ENCODE measurements around the gene SLC9A9.

The SLC9A9 gene

GRCh38 chr3:143471705-143472104, 376.6 kb downstream of the SLC9A9 start:
- no peak overlapping the region for H3K4me3 ChIP-seq (ENCODE audit: low read depth, low read length)
- DNase-seq (ENCODE audit: low read depth) = no peak
- TF ChIP-seq, protein P1, sequence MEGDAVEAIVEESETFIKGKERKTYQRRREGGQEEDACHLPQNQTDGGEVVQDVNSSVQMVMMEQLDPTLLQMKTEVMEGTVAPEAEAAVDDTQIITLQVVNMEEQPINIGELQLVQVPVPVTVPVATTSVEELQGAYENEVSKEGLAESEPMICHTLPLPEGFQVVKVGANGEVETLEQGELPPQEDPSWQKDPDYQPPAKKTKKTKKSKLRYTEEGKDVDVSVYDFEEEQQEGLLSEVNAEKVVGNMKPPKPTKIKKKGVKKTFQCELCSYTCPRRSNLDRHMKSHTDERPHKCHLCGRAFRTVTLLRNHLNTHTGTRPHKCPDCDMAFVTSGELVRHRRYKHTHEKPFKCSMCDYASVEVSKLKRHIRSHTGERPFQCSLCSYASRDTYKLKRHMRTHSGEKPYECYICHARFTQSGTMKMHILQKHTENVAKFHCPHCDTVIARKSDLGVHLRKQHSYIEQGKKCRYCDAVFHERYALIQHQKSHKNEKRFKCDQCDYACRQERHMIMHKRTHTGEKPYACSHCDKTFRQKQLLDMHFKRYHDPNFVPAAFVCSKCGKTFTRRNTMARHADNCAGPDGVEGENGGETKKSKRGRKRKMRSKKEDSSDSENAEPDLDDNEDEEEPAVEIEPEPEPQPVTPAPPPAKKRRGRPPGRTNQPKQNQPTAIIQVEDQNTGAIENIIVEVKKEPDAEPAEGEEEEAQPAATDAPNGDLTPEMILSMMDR (IDR thresholded peaks at IDR 0.05; ENCODE audit: control insufficient read depth, extremely low read depth, insufficient read depth) = no peak

DNA sequence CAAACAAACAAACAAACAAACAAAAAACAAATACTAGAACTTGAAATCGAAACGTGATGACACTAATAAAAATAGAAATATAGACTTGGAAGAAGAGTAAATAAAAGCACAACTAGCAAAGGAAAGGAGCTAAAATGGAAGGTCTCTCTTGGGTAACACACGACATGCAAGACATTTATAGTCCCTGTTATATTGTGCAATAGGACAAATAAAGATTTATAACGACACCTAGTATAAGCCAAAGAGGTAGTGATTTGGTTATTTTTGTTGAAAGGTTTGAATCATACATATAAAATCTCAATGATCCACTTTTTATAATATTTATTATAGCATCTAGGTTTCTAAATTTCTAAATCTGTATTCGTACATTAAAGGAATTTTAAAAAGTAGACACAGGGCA, 379.1 kb downstream of the SLC9A9 start:
- no peak overlapping the region for H3K4me3 ChIP-seq (ENCODE audit: low read depth, low read length)
- TF ChIP-seq, protein P1 (IDR thresholded peaks at IDR 0.05; ENCODE audit: control insufficient read depth, extremely low read depth, insufficient read depth) = no peak
- DNase-seq (ENCODE audit: low read depth) = no peak

DNA sequence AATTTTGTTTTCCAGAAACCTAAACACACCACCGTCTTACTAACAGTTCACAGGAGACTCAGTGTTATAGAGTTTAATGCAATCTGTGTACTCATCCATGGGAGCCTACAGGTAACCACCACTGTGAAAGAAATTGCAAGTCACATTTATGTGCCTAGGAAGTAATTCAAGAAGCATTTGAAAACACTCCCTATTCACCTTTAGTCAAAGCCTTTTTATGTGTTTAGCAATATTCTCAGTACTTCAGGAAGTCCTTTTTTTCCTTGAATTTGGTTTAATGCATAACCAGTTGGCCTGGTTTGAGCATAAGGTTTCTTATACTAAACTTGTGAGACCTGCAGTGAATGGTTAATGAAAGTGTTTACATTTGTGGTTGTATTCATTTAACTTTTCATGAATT, 382.6 kb downstream of the SLC9A9 start:
- H3K4me3 ChIP-seq (ENCODE audit: low read depth, low read length) = no peak overlapping the region
- no peak for DNase-seq (ENCODE audit: low read depth)
- TF ChIP-seq, protein P1 (IDR thresholded peaks at IDR 0.05; ENCODE audit: control insufficient read depth, extremely low read depth, insufficient read depth) = no peak

GRCh38 chr3:143464850-143465249, 383.4 kb downstream of the SLC9A9 start:
- DNase-seq (ENCODE audit: low read depth) = no peak
- TF ChIP-seq, protein P1 (IDR thresholded peaks at IDR 0.05; ENCODE audit: control insufficient read depth, extremely low read depth, insufficient read depth) = no peak
- no peak overlapping the region for H3K4me3 ChIP-seq (ENCODE audit: low read depth, low read length)

GRCh38 chr3:143455480-143455879, 392.8 kb downstream of the SLC9A9 start:
- TF ChIP-seq, protein P1 (IDR thresholded peaks at IDR 0.05; ENCODE audit: control insufficient read depth, extremely low read depth, insufficient read depth) = no peak
- H3K4me3 ChIP-seq (ENCODE audit: low read depth, low read length) = no peak overlapping the region
- DNase-seq (ENCODE audit: low read depth) = no peak

DNA sequence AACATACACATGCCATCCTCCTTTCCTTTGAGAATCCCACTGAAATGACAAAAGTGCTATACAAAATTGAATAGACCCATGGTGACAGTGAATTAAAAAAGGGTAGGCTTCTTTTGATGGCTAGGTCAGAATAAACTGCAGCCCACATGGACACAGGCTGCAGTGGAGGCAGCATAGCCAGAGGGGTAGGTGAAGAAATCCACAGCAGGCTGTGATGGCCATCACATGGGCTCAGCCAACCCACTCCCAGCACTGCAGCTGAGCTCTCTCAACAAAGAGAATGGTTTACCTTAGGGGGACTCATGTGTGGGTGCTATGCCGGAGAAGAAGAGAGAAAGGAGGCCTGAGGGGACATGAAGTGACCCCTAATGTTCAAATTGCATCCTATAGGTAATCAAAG, 397.6 kb downstream of the SLC9A9 start:
- no peak overlapping the region for H3K4me3 ChIP-seq (ENCODE audit: low read depth, low read length)
- TF ChIP-seq, protein P1 (IDR thresholded peaks at IDR 0.05; ENCODE audit: control insufficient read depth, extremely low read depth, insufficient read depth) = no peak
- no peak for DNase-seq (ENCODE audit: low read depth)

GRCh38 chr3:143447491-143447890, 400.8 kb downstream of the SLC9A9 start:
- H3K4me3 ChIP-seq (ENCODE audit: low read depth, low read length) = no peak overlapping the region

More at GRCh38 chr3:143447491-143447890, 400.8 kb downstream of the SLC9A9 start:
- TF ChIP-seq, protein P1 (IDR thresholded peaks at IDR 0.05; ENCODE audit: control insufficient read depth, extremely low read depth, insufficient read depth) = no peak
- DNase-seq (ENCODE audit: low read depth) = no peak
